ENCODE measurements around the gene ARIH2.

ARIH2 gene

DNA sequence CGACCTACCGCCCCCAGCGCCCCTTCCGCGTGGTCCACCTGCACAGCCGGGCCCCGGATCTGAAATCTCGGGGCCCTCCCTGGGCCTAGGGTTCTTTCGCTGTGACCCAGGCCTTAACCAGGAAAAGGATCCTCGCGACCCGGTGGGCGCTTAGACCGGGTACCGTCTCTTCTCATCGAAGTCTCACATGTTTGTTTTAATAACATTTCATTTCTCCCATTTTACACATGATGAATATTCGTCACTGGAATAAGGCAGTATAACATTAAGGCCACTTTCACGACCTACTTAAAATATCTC, 100.0 kb downstream of the ARIH2 start:
- no peaks in the 10 kb centered on the region for H3K27me3 ChIP-seq (replicated peaks; ENCODE audit: insufficient read depth, low read length)
- peak overlapping the region; percentile 86 for H3K4me3 ChIP-seq (ENCODE audit: low read length)
- DNase-seq, result peak; percentile 52
- peak overlapping the region; percentile 72; the same call in 1 of the 2 replicates for H3K27ac ChIP-seq (ENCODE audit: low read length)
- H3K9ac ChIP-seq (ENCODE audit: low read length), result peak overlapping the region; percentile 73
- peaks cover 24% of the 10 kb centered on the region for H3K4me1 ChIP-seq (ENCODE audit: low read length)
- H3K79me2 ChIP-seq (ENCODE audit: low read length), result peaks cover 47% of the 10 kb centered on the region
- H2AFZ ChIP-seq (ENCODE audit: low read length), result peak overlapping the region; percentile 74
- H3K9me3 ChIP-seq (replicated peaks; ENCODE audit: insufficient read depth, low read length), result no peaks in the 10 kb centered on the region
- H3K9me2 ChIP-seq (replicated peaks; ENCODE audit: insufficient read depth, low read length), result no peaks in the 10 kb centered on the region
- H3F3A ChIP-seq (ENCODE audit: insufficient read depth, low read length), result peaks cover 67% of the 10 kb centered on the region
- TF ChIP-seq EZH2 (optimal IDR thresholded peaks at IDR 0.05; ENCODE audit: low read depth, low read length) (no peak), EZH2phosphoT487 (IDR thresholded peaks at IDR 0.05; ENCODE audit: low read length) (no peak)
- TF ChIP-seq, protein P1, sequence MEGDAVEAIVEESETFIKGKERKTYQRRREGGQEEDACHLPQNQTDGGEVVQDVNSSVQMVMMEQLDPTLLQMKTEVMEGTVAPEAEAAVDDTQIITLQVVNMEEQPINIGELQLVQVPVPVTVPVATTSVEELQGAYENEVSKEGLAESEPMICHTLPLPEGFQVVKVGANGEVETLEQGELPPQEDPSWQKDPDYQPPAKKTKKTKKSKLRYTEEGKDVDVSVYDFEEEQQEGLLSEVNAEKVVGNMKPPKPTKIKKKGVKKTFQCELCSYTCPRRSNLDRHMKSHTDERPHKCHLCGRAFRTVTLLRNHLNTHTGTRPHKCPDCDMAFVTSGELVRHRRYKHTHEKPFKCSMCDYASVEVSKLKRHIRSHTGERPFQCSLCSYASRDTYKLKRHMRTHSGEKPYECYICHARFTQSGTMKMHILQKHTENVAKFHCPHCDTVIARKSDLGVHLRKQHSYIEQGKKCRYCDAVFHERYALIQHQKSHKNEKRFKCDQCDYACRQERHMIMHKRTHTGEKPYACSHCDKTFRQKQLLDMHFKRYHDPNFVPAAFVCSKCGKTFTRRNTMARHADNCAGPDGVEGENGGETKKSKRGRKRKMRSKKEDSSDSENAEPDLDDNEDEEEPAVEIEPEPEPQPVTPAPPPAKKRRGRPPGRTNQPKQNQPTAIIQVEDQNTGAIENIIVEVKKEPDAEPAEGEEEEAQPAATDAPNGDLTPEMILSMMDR (IDR thresholded peaks at IDR 0.05; ENCODE audit: low read length), result no peak
- peak overlapping the region; percentile 95 for H3K4me2 ChIP-seq (ENCODE audit: low read depth, low read length)
- peaks cover 7% of the 10 kb centered on the region; the same call in 1 of the 2 replicates for H3K36me3 ChIP-seq (replicated peaks; ENCODE audit: insufficient read depth, low read length)
- H4K20me1 ChIP-seq (ENCODE audit: insufficient read depth, low read length), result 0 out of 2 replicates have a peak, but pooled peaks cover 2% of the 10 kb centered on the region

DNA sequence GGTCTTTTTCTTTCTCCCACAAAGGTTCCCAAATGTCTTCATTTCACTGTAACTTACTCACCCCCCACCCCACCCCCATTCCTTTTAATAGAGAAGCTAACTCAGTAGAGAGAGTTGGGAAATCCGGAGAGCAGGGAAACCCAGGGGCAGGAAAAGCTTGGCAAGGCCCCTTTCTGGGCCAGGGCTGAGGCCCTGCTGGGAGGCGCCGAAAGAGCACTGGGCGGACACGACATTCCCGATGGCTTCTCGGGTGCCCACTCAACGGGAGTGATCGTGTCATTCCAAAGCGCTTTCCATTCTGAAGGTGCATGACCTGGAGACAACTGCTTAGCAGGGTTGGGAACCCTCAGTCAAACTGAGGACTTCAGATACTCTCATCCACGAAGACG, 101.3 kb downstream of the ARIH2 start:
- TF ChIP-seq, protein P1 (IDR thresholded peaks at IDR 0.05; ENCODE audit: low read length), result no peak
- TF ChIP-seq EZH2 (optimal IDR thresholded peaks at IDR 0.05; ENCODE audit: low read depth, low read length) (no peak), EZH2phosphoT487 (IDR thresholded peaks at IDR 0.05; ENCODE audit: low read length) (no peak)
- Histone ChIP-seq H3F3A (ENCODE audit: insufficient read depth, low read length) (peaks cover 76% of the 10 kb centered on the region), H3K4me3 (ENCODE audit: low read length) (peak overlapping the region; percentile 93), H3K79me2 (ENCODE audit: low read length) (peaks cover 47% of the 10 kb centered on the region), H3K27ac (ENCODE audit: low read length) (peak overlapping the region; percentile 99), H3K9me2 (replicated peaks; ENCODE audit: insufficient read depth, low read length) (no peaks in the 10 kb centered on the region), H3K9me3 (replicated peaks; ENCODE audit: insufficient read depth, low read length) (no peaks in the 10 kb centered on the region), H2AFZ (ENCODE audit: low read length) (peak overlapping the region; percentile 37; the same call in 1 of the 2 replicates), H3K36me3 (replicated peaks; ENCODE audit: insufficient read depth, low read length) (peaks cover 16% of the 10 kb centered on the region; the same call in 1 of the 2 replicates), H3K9ac (ENCODE audit: low read length) (peak overlapping the region; percentile 97), H4K20me1 (ENCODE audit: insufficient read depth, low read length) (no peaks in the 10 kb centered on the region), H3K4me2 (ENCODE audit: low read depth, low read length) (peak overlapping the region; percentile 95), H3K4me1 (ENCODE audit: low read length) (peaks cover 36% of the 10 kb centered on the region), H3K27me3 (replicated peaks; ENCODE audit: insufficient read depth, low read length) (no peaks in the 10 kb centered on the region)
- no peak for DNase-seq

GRCh38 chr3:49020330-49021212, 101.9 kb downstream of the ARIH2 start:
- peaks cover 10% of the 10 kb centered on the region; the same call in 1 of the 2 replicates for H3K36me3 ChIP-seq (replicated peaks; ENCODE audit: insufficient read depth, low read length)

More at GRCh38 chr3:49020330-49021212, 101.9 kb downstream of the ARIH2 start:
- TF ChIP-seq, protein P1 (IDR thresholded peaks at IDR 0.05; ENCODE audit: low read length), result no peak
- TF ChIP-seq EZH2 (optimal IDR thresholded peaks at IDR 0.05; ENCODE audit: low read depth, low read length) (no peak), EZH2phosphoT487 (IDR thresholded peaks at IDR 0.05; ENCODE audit: low read length) (no peak)
- H3K27me3 ChIP-seq (replicated peaks; ENCODE audit: insufficient read depth, low read length), result no peaks in the 10 kb centered on the region
- peak overlapping the region; percentile 37 for H2AFZ ChIP-seq (ENCODE audit: low read length)
- peak overlapping the region; percentile 93 for H3K4me3 ChIP-seq (ENCODE audit: low read length)
- H3K79me2 ChIP-seq (ENCODE audit: low read length), result peaks cover 52% of the 10 kb centered on the region
- peaks cover 78% of the 10 kb centered on the region for H3F3A ChIP-seq (ENCODE audit: insufficient read depth, low read length)
- H3K9me3 ChIP-seq (replicated peaks; ENCODE audit: insufficient read depth, low read length), result no peaks in the 10 kb centered on the region
- H3K27ac ChIP-seq (ENCODE audit: low read length), result peak overlapping the region; percentile 99
- peak overlapping the region; percentile 95 for H3K4me2 ChIP-seq (ENCODE audit: low read depth, low read length)
- peaks cover 43% of the 10 kb centered on the region for H3K4me1 ChIP-seq (ENCODE audit: low read length)
- DNase-seq, result peak; percentile 55
- no peaks in the 10 kb centered on the region for H4K20me1 ChIP-seq (ENCODE audit: insufficient read depth, low read length)
- H3K9me2 ChIP-seq (replicated peaks; ENCODE audit: insufficient read depth, low read length), result no peaks in the 10 kb centered on the region
- peak overlapping the region; percentile 97 for H3K9ac ChIP-seq (ENCODE audit: low read length)
